Stimulated activated CD8-positive, alpha-beta memory T cell treated with anti-CD3 and anti-CD28 coated beads, Interleukin-15, amount 100 ng/mL, for 24 hours (primary cell): ENCODE results near the gene LZTR1.
"Not testable (repeated sequence)": the region's sequence is repeated elsewhere in the genome, so short reads cannot be mapped to it uniquely, and the experiment has no call there.

Source experiments
- DNase-seq: peaks from one replicate; pipeline ENCODE4 v3.0.0-alpha.2; 2020; ENCODE audit warnings: low read depth

Gene LZTR1

GRCh38 chr22:21033895-21034294, 51.8 kb downstream of the LZTR1 start:
- DNase-seq = no peak

- DNase-seq = no peak
These were observed 52.9 kb downstream of the LZTR1 start for GRCh38 chr22:21034989-21035388.

- DNase-seq = no peak
These were observed 56.3 kb downstream of the LZTR1 start for GRCh38 chr22:21038405-21038804.

GRCh38 chr22:21039158-21039557, 57.1 kb downstream of the LZTR1 start:
- not testable (repeated sequence) for DNase-seq

- DNase-seq = no peak
These were observed 59.8 kb downstream of the LZTR1 start for GRCh38 chr22:21041937-21042336.

GRCh38 chr22:21042978-21043859, 61.1 kb downstream of the LZTR1 start:
- no peak for DNase-seq

- no peak for DNase-seq
These were observed 61.9 kb downstream of the LZTR1 start for GRCh38 chr22:21043860-21044535.

GRCh38 chr22:21044931-21045584, 63.0 kb downstream of the LZTR1 start:
- DNase-seq = no peak

- DNase-seq = peak; percentile 38
These were observed 63.6 kb downstream of the LZTR1 start, which contains the start of gene LRRC74B for GRCh38 chr22:21045585-21046294. TSS of gene LRRC74B (plus strand) at chr22:21045946. CDS start at chr22:21045987, 41 bp downstream.

GRCh38 chr22:21047035-21047661, 65.1 kb downstream of the LZTR1 start:
- DNase-seq = no peak

- no peak for DNase-seq
These were observed 65.6 kb downstream of the LZTR1 start for GRCh38 chr22:21047730-21048129.

- not testable (repeated sequence) for DNase-seq
These were observed 66.4 kb downstream of the LZTR1 start for GRCh38 chr22:21048448-21048847.
